SU-DHL-6 (cell line): ENCODE results near the gene ADAMTS17.

Experiments used
- CTCF ChIP-seq: fragments of 200-600 bp; sonication (generic); IDR thresholded peaks from one replicate; pipeline ENCODE4 v1.5.1; 2017; ENCODE audit warnings: antibody characterized with exemption, mild to moderate bottlenecking, low read length, moderate library complexity; ENCODE audit not compliant: insufficient read depth, poor library complexity, severe bottlenecking
- EZH2phosphoT487 ChIP-seq: fragments of 200-600 bp; sonication (generic), shearing (Covaris generic); conservative IDR thresholded peaks from 2 replicates; pipeline ENCODE4 v1.6.1; 2018; ENCODE audit warnings: mild to moderate bottlenecking, antibody characterized with exemption, low read length, moderate library complexity, mixed read lengths

GRCh38 chr15:100276506-100276905 is 65.3 kb downstream of the ADAMTS17 start:
- TF ChIP-seq CTCF (no peak), EZH2phosphoT487 (no peak)
